Activated CD4-positive, alpha-beta T cell treated with anti-CD3 and anti-CD28 coated beads, Interleukin-2, amount 10 ng/mL, durations not matched to agents 24 days and 14 days (primary cell): ENCODE data around the gene TRMT5. TPM values are rescaled to one million over a fixed set of nuclear protein-coding genes. Genes with fewer than 3 reads are reported as not detected.

ENCODE experiments used
- DNase-seq: peaks from one replicate; pipeline ENCODE4 v3.0.0; 2022
- H3K27ac Mint-ChIP-seq: one replicate; pipeline ENCODE4 v1.8.0; 2022; ENCODE audit warnings: mild to moderate bottlenecking, mixed read lengths
- H3K27me3 Mint-ChIP-seq: one replicate; pipeline ENCODE4 v1.8.0; 2022; ENCODE audit warnings: mixed read lengths
- H3K36me3 Mint-ChIP-seq: one replicate; pipeline ENCODE4 v1.8.0; 2022; ENCODE audit warnings: low read depth, mild to moderate bottlenecking, mixed read lengths
- H3K4me1 Mint-ChIP-seq: one replicate; pipeline ENCODE4 v1.8.0; 2021; ENCODE audit warnings: mixed read lengths
- H3K4me3 Mint-ChIP-seq: one replicate; pipeline ENCODE4 v1.8.0; 2022; ENCODE audit warnings: mild to moderate bottlenecking, moderate library complexity, mixed read lengths
- H3K9me3 Mint-ChIP-seq: one replicate; pipeline ENCODE4 v1.8.0; 2021; ENCODE audit warnings: mixed read lengths
- intact Hi-C: fragments of 100-400 bp; cut with micrococcal nuclease; formaldehyde crosslinking; loops from one replicate; pipeline ENCODE4 v1.15.1; 2023
- total RNA-seq: library from RNA; stranded (reverse); gene quantifications from 2 replicates; pipeline ENCODE4 v1.2.3, GENCODE V29; 2022

The TRMT5 gene, protein sequence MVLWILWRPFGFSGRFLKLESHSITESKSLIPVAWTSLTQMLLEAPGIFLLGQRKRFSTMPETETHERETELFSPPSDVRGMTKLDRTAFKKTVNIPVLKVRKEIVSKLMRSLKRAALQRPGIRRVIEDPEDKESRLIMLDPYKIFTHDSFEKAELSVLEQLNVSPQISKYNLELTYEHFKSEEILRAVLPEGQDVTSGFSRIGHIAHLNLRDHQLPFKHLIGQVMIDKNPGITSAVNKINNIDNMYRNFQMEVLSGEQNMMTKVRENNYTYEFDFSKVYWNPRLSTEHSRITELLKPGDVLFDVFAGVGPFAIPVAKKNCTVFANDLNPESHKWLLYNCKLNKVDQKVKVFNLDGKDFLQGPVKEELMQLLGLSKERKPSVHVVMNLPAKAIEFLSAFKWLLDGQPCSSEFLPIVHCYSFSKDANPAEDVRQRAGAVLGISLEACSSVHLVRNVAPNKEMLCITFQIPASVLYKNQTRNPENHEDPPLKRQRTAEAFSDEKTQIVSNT
- total RNA-seq, result 16.1 and 18.0 TPM in 2 replicates

GRCh38 chr14:60980811-60981632 lies at the start of gene TRMT5, which contains the start of gene SLC38A6:
Gene TRMT5, minus strand, starts transcription at chr14:60981079. Its CDS starts 106 bp downstream, at chr14:60980973.
Gene SLC38A6, plus strand, starts transcription at chr14:60981245. Its CDS starts 33 bp downstream, at chr14:60981278.
- Mint-ChIP-seq H3K27me3 (no peaks in the 10 kb centered on the region), H3K9me3 (no peaks in the 10 kb centered on the region), H3K4me3 (no peak within 1 kb of the TSS), H3K36me3 (peaks cover 23% of the 10 kb centered on the region), H3K27ac (no peak within 1 kb of the TSS), H3K4me1 (peaks cover 21% of the 10 kb centered on the region)
- DNase-seq, result peak; percentile 98
- intact Hi-C loops, result loop anchor here (1.0 to 10.0 kb wide), 6 partner anchors 16 to 1499 kb away; partner anchors contain the start of genes JKAMP and L3HYPDH

GRCh38 chr14:61026526-61026925 lies 45.6 kb upstream of the TRMT5 start:
- intact Hi-C loops, result loop anchor here (5.0 to 10.0 kb wide), 2 partner anchors 158 to 304 kb away; partner anchors contain the start of gene SIX4
- no peaks in the 10 kb centered on the region for H3K9me3 Mint-ChIP-seq
- H3K36me3 Mint-ChIP-seq, result no peaks in the 10 kb centered on the region
- H3K27me3 Mint-ChIP-seq, result peaks cover 2% of the 10 kb centered on the region
- H3K27ac Mint-ChIP-seq, result no peak overlapping the region
- DNase-seq, result no peak
- H3K4me1 Mint-ChIP-seq, result no peaks in the 10 kb centered on the region
- no peak overlapping the region for H3K4me3 Mint-ChIP-seq

DNA sequence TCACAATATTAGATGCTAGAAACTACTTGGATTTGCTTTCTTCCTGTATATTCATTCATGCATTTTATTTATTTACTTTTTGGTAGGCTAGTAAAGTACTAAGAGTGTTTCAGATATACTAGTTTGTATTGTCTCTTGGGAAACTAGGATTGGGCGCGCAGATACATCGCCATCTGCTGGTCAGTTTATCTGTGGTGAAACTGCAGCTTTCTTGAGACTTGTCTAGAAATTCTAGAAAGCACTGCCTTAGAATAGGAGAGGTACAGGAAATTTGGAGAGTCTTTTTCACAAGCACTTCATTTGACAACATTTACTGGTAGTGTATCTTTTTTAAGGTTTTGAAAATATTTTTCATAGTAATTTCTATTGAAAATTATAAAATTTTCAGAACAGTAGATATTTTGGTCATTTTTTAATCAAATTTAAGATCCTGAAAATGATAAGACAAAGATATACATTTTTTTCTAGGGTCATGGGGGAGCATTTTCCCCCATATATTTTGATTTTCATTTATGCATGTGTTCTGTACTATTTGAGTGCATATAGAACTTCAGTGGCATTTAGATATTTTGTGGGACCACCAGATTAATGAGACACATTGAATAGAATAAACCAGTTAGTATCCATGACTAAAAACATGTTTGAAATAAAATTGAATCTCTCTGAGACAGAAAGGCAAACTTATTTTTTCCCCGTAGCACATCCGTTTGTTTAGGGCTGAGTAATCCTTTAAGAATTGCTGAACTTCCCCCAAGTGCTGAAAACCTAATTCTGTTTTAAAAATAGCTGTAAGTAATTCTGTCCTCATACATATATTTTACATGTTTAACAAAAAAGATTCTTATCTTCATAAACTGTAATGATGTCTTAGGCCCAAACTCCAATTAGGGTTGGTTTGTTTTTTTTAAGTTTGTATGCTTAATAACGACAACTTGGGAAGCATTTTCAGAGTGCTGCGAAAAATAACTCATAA lies 44.7 kb upstream of the TRMT5 start:
- Mint-ChIP-seq H3K4me3 (no peak overlapping the region), H3K4me1 (no peaks in the 10 kb centered on the region), H3K36me3 (no peaks in the 10 kb centered on the region), H3K27me3 (peaks cover 2% of the 10 kb centered on the region), H3K9me3 (no peaks in the 10 kb centered on the region), H3K27ac (no peak overlapping the region)
- peak; percentile 87 for DNase-seq
- intact Hi-C loops, result loop anchor here (1.0 to 10.0 kb wide), 5 partner anchors 159 to 400 kb away; partner anchors contain the start of gene SIX4

DNA sequence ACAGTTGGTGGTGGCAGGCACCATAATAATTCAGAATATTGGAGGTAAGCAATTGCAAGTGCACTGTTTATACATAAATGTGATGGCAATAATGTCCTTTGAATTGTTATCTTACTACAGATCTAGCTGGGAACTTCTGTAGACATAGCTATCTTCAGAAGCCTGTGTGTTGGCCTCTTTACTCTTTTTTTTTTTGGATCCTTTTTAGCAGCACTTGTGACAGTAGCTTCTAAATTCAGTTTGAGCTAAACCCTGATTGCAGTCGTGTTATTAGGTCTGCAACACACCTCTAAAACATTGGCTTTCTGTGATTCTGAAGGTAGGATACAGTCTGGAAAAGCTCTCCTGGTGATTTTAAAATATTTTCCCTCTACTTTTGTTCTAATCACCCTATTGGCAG lies 38.7 kb upstream of the TRMT5 start:
- Mint-ChIP-seq H3K4me3 (no peak overlapping the region), H3K9me3 (no peaks in the 10 kb centered on the region), H3K27me3 (no peaks in the 10 kb centered on the region), H3K36me3 (no peaks in the 10 kb centered on the region), H3K27ac (no peak overlapping the region), H3K4me1 (no peaks in the 10 kb centered on the region)
- no peak for DNase-seq
- intact Hi-C loops, result no loop called here

DNA sequence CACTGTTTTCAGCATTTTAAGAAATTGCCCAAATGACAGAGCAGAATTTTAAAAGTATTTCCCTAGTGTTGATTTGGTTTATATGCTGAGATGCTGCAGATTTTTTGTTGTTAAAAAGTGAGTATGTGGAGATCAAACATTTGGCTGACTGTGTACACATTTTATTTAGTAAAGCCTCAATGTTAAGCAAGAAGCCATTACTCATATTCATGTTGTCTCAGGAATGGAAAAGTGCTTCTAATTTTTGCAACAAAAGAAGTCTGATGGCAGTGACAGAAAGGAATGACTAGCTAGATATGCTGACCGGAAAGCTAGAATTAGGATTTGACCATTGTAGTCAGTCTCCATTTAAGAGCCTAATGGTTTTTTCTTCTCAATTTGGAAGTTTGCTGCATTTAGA lies 22.7 kb upstream of the TRMT5 start:
- H3K27me3 Mint-ChIP-seq, result no peaks in the 10 kb centered on the region
- no peak overlapping the region for H3K4me3 Mint-ChIP-seq
- no peak overlapping the region for H3K27ac Mint-ChIP-seq
- DNase-seq, result no peak
- intact Hi-C loops, result no loop called here
- no peaks in the 10 kb centered on the region for H3K9me3 Mint-ChIP-seq
- no peaks in the 10 kb centered on the region for H3K4me1 Mint-ChIP-seq
- H3K36me3 Mint-ChIP-seq, result no peaks in the 10 kb centered on the region

GRCh38 chr14:60999536-60999935 lies 18.7 kb upstream of the TRMT5 start:
- DNase-seq, result no peak
- Mint-ChIP-seq H3K4me3 (no peak overlapping the region), H3K4me1 (no peaks in the 10 kb centered on the region), H3K27ac (no peak overlapping the region), H3K36me3 (no peaks in the 10 kb centered on the region), H3K9me3 (no peaks in the 10 kb centered on the region), H3K27me3 (no peaks in the 10 kb centered on the region)
- intact Hi-C loops, result no loop called here

- intact Hi-C loops, result no loop called here
- Mint-ChIP-seq H3K9me3 (no peaks in the 10 kb centered on the region), H3K4me3 (no peak overlapping the region), H3K36me3 (no peaks in the 10 kb centered on the region), H3K27me3 (no peaks in the 10 kb centered on the region), H3K27ac (no peak overlapping the region), H3K4me1 (no peaks in the 10 kb centered on the region)
- DNase-seq, result no peak
Observed at GRCh38 chr14:60998617-60999016, 17.7 kb upstream of the TRMT5 start.

DNA sequence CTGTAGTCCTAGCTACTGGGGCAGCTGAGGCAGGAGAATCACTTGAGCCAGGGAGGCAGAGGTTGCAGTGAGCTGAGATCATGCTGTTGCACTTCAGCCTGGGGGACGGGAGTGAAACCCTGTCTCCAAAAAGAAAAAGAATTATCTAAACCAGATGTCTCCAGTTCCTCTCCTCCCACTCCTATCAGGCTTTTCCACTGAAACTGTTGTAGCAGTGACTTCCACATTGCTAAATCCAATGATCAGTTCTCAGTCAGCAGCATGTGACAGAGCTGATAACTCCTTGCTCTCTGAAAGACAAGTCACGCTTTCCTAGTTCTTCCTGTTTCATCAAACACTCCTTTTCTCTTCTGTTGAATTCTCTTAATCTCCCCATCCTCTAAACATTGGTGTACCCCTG lies 8.7 kb upstream of the TRMT5 start:
- Mint-ChIP-seq H3K27ac (no peak overlapping the region), H3K27me3 (no peaks in the 10 kb centered on the region), H3K9me3 (no peaks in the 10 kb centered on the region), H3K4me3 (no peak overlapping the region), H3K4me1 (no peaks in the 10 kb centered on the region), H3K36me3 (no peaks in the 10 kb centered on the region)
- no peak for DNase-seq
- intact Hi-C loops, result loop anchor here (10.0 kb wide), 1 partner anchor 455 kb away; no protein-coding TSS in a partner anchor

- intact Hi-C loops, result loop anchor here (10.0 kb wide), 1 partner anchor 458 kb away; no protein-coding TSS in a partner anchor
- H3K4me1 Mint-ChIP-seq, result peaks cover 2% of the 10 kb centered on the region
- no peak overlapping the region for H3K4me3 Mint-ChIP-seq
- no peaks in the 10 kb centered on the region for H3K9me3 Mint-ChIP-seq
- H3K27me3 Mint-ChIP-seq, result no peaks in the 10 kb centered on the region
- no peaks in the 10 kb centered on the region for H3K36me3 Mint-ChIP-seq
- no peak overlapping the region for H3K27ac Mint-ChIP-seq
- no peak for DNase-seq
Observed at GRCh38 chr14:60986500-60986899, 5.6 kb upstream of the TRMT5 start.

GRCh38 chr14:60984196-60984595 lies 3.3 kb upstream of the TRMT5 start:
- Mint-ChIP-seq H3K9me3 (no peaks in the 10 kb centered on the region), H3K4me3 (no peak overlapping the region), H3K36me3 (peaks cover 5% of the 10 kb centered on the region), H3K27ac (no peak overlapping the region), H3K4me1 (peaks cover 12% of the 10 kb centered on the region), H3K27me3 (no peaks in the 10 kb centered on the region)
- no peak for DNase-seq
- intact Hi-C loops, result loop anchor here (5.0 to 10.0 kb wide), 3 partner anchors 332 to 1502 kb away; partner anchors contain the start of genes JKAMP and L3HYPDH

- Mint-ChIP-seq H3K27ac (no peak overlapping the region), H3K4me3 (no peak overlapping the region), H3K4me1 (peaks cover 19% of the 10 kb centered on the region), H3K27me3 (no peaks in the 10 kb centered on the region), H3K36me3 (peaks cover 17% of the 10 kb centered on the region), H3K9me3 (no peaks in the 10 kb centered on the region)
- no peak for DNase-seq
- intact Hi-C loops, result loop anchor here (1.0 to 10.0 kb wide), 6 partner anchors 17 to 1500 kb away; partner anchors contain the start of genes JKAMP and L3HYPDH
Observed at GRCh38 chr14:60981633-60982455, 965 bp upstream of the TRMT5 start.

GRCh38 chr14:60977847-60978246 lies 3.0 kb downstream of the TRMT5 start:
- H3K27ac Mint-ChIP-seq, result no peak overlapping the region
- H3K36me3 Mint-ChIP-seq, result peaks cover 34% of the 10 kb centered on the region
- peaks cover 20% of the 10 kb centered on the region for H3K4me1 Mint-ChIP-seq
- no peaks in the 10 kb centered on the region for H3K9me3 Mint-ChIP-seq
- no peak overlapping the region for H3K4me3 Mint-ChIP-seq
- intact Hi-C loops, result loop anchor here (5.0 kb wide), 1 partner anchor 731 kb away; the partner anchor contains the start of gene PPM1A
- no peaks in the 10 kb centered on the region for H3K27me3 Mint-ChIP-seq
- DNase-seq, result no peak
